K562 (cell line): ENCODE measurements around the gene PLEKHN1. TPM values are rescaled to one million over a fixed set of nuclear protein-coding genes. Genes with fewer than 3 reads are reported as not detected.

Source experiments
- ATAC-seq: fragments of 200-7000 bp; cut with Tn5 transposase; 3 replicates; pipeline ENCODE4 v1.9.1; 2020; ENCODE audit warnings: moderate library complexity
- BruUV-seq: library from RNA; stranded (reverse); fragments of 400-500 nt; replicated peaks from 2 replicates; lab custom pipeline; 2021; lab: Mats Ljungman, UMichigan
- CTCF ChIA-PET: fragments of 300-600 bp; formaldehyde crosslinking; extraction: SDS; loops from one replicate; lab custom pipeline; 2021; ENCODE audit warnings: low intra/inter-chr PET ratio; lab: Yijun Ruan, JAX
- POLR2A ChIA-PET: fragments of 300-600, 350-650 bp; sonication (Branson Sonifier 250); formaldehyde crosslinking; extraction: SDS; loops from one replicate; lab custom pipeline; 2021; ENCODE audit warnings: antibody characterized with exemption, inconsistent platforms; lab: Yijun Ruan, JAX
- DNase-seq, 4 experiments: peaks; one replicate each; pipeline versions ENCODE4 v3.0.0 to v3.0.0-alpha.2; 2011 to 2018; ENCODE audit warnings: low spot score in 3 of 4, mixed read lengths in 3 of 4; ENCODE audit errors: extremely low read depth in 1 of 4
- FAIRE-seq: peaks from 2 replicates; lab custom pipeline; 2011; peaks lifted over from hg19 to GRCh38; lab: Jason Lieb, UNC
- H2AFZ ChIP-seq: 2 replicates; pipeline ENCODE4 v1.6.0; 2011; ENCODE audit warnings: low read depth, low read length, control low read depth, inconsistent platforms
- H3K27ac ChIP-seq: fragments of 200-600 bp; 3 replicates; pipeline ENCODE4 v1.8.0; 2011; ENCODE audit warnings: low read depth, mild to moderate bottlenecking, control low read depth, inconsistent platforms, low read length, moderate library complexity, mixed read lengths; ENCODE audit errors: extremely low read depth
- H3K27me3 ChIP-seq, 2 experiments: fragments of 300-600 bp in 1 of 2; 2 replicates in 1 of 2; 3 replicates in 1 of 2; pipeline versions ENCODE4 v1.6.0 to v1.8.0; 2011; ENCODE audit warnings: inconsistent platforms in 2 of 2, low read length in 2 of 2, mild to moderate bottlenecking in 1 of 2, mixed read lengths in 1 of 2, moderate library complexity in 1 of 2; ENCODE audit not compliant: control insufficient read depth in 2 of 2, insufficient read depth in 2 of 2
- H3K36me3 ChIP-seq: fragments of 300-600 bp; 3 replicates; pipeline ENCODE4 v1.8.0; 2011; ENCODE audit warnings: mild to moderate bottlenecking, low read length, inconsistent platforms; ENCODE audit not compliant: control insufficient read depth, insufficient read depth
- H3K4me1 ChIP-seq, 2 experiments: fragments of 200-600 bp in 1 of 2; replicated peaks in 1 of 2; 2 replicates in 1 of 2; 3 replicates in 1 of 2; pipeline versions ENCODE4 v1.5.1 to v1.8.0; 2011; ENCODE audit warnings: inconsistent platforms in 2 of 2, low read length in 2 of 2, mild to moderate bottlenecking in 1 of 2, mixed read lengths in 1 of 2, moderate library complexity in 1 of 2; ENCODE audit not compliant: control insufficient read depth in 2 of 2, insufficient read depth in 2 of 2
- H3K4me2 ChIP-seq: 2 replicates; pipeline ENCODE4 v1.6.1; 2011; ENCODE audit warnings: low read length, control low read depth, inconsistent platforms, mixed read lengths; ENCODE audit not compliant: insufficient read depth
- H3K4me3 ChIP-seq: fragments of 200-600 bp; sonication (generic), shearing (Covaris generic); 2 replicates; pipeline ENCODE4 v1.5.1; 2016; ENCODE audit warnings: control low read depth, inconsistent platforms
- H3K79me2 ChIP-seq: fragments of 200-600 bp; 3 replicates; pipeline ENCODE4 v1.8.0; 2011; ENCODE audit warnings: low read length, inconsistent platforms; ENCODE audit not compliant: control insufficient read depth, insufficient read depth
- H3K9ac ChIP-seq, 2 experiments: 2 replicates each; pipeline versions ENCODE4 v1.6.0 to v1.6.1; 2011; ENCODE audit warnings: low read depth in 2 of 2, low read length in 2 of 2, control low read depth in 1 of 2, inconsistent platforms in 1 of 2, mild to moderate bottlenecking in 1 of 2, mixed read lengths in 1 of 2; ENCODE audit not compliant: insufficient read depth in 1 of 2
- H3K9me1 ChIP-seq: one replicate; pipeline ENCODE4 v1.6.0; 2011; ENCODE audit warnings: inconsistent platforms, mild to moderate bottlenecking, low read length, moderate library complexity; ENCODE audit not compliant: control insufficient read depth, insufficient read depth
- H3K9me3 ChIP-seq: replicated peaks from 2 replicates; pipeline ENCODE4 v1.5.1; 2011; ENCODE audit warnings: low read depth, low read length, inconsistent platforms; ENCODE audit not compliant: control insufficient read depth, insufficient read depth
- H4K20me1 ChIP-seq: replicated peaks from 2 replicates; pipeline ENCODE4 v1.6.1; 2011; ENCODE audit warnings: low read length, inconsistent platforms, mixed read lengths; ENCODE audit not compliant: control insufficient read depth, insufficient read depth
- BRF2 ChIP-seq: IDR thresholded peaks from 3 replicates; pipeline ENCODE4 v1.6.1; 2011; ENCODE audit warnings: borderline replicate concordance, mild to moderate bottlenecking; ENCODE audit not compliant: insufficient read length, insufficient read depth
- DEAF1 ChIP-seq: fragments of 450-650 bp; formaldehyde crosslinking; IDR thresholded peaks from 2 replicates; pipeline ENCODE4 v1.4.0; 2020; ENCODE audit warnings: mild to moderate bottlenecking, moderate library complexity
- E2F6 ChIP-seq, 2 experiments: IDR thresholded peaks; 2 replicates each; pipeline ENCODE4 v1.6.1; 2011; ENCODE audit warnings: borderline replicate concordance in 1 of 2, control low read depth in 1 of 2, low read depth in 1 of 2, low read length in 1 of 2, mild to moderate bottlenecking in 1 of 2, mixed read lengths in 1 of 2, moderate library complexity in 1 of 2; ENCODE audit not compliant: insufficient read depth in 1 of 2, insufficient read length in 1 of 2, poor library complexity in 1 of 2, severe bottlenecking in 1 of 2; ENCODE audit errors: extremely low read depth in 1 of 2
- HMGN3 ChIP-seq: IDR thresholded peaks from 2 replicates; pipeline ENCODE4 v1.6.1; 2011; ENCODE audit warnings: borderline replicate concordance, low read depth, mild to moderate bottlenecking, mixed read lengths, low read length; ENCODE audit not compliant: insufficient read length; ENCODE audit errors: extremely low read depth
- RAD21 ChIP-seq, 2 experiments: fragments of 250-450 bp in 1 of 2; fragments of 450-650 bp in 1 of 2; sonication (Bioruptor Pico) in 1 of 2; formaldehyde crosslinking in 1 of 2; IDR thresholded peaks in 1 of 2; conservative IDR thresholded peaks in 1 of 2; 2 replicates each; pipeline versions ENCODE4 v1.4.0 to v1.8.0; 2020 to 2022; ENCODE audit warnings: mild to moderate bottlenecking in 2 of 2, moderate library complexity in 1 of 2
- RBBP5 ChIP-seq: fragments of 200-600 bp; sonication (generic); IDR thresholded peaks from 2 replicates; pipeline ENCODE4 v1.6.1; 2012; ENCODE audit warnings: borderline replicate concordance, mild to moderate bottlenecking, low read length, control low read depth, inconsistent platforms; ENCODE audit not compliant: insufficient read depth, poor library complexity, severe bottlenecking
- RBFOX2 ChIP-seq: fragments of 200-400 bp; formaldehyde crosslinking; IDR thresholded peaks from 2 replicates; pipeline ENCODE4 v1.6.1; 2017; ENCODE audit warnings: low read depth, mild to moderate bottlenecking, low read length, moderate library complexity
- TAF1 ChIP-seq: IDR thresholded peaks from 2 replicates; pipeline ENCODE4 v1.6.1; 2011; ENCODE audit warnings: mild to moderate bottlenecking, low read length, moderate library complexity; ENCODE audit not compliant: insufficient read depth, control insufficient read depth, severe bottlenecking; ENCODE audit errors: extremely low read depth
- TCF7 ChIP-seq: sonication (generic); IDR thresholded peaks from 2 replicates; pipeline ENCODE4 v1.6.1; 2016; ENCODE audit warnings: antibody characterized with exemption, borderline replicate concordance
- TEAD4 ChIP-seq, 2 experiments: sonication (generic) in 1 of 2; formaldehyde crosslinking in 1 of 2; IDR thresholded peaks; 2 replicates each; pipeline versions ENCODE4 v1.6.1 to v1.8.0; 2012 to 2022; ENCODE audit warnings: borderline replicate concordance in 1 of 2, inconsistent platforms in 1 of 2, low read length in 1 of 2, mild to moderate bottlenecking in 1 of 2, missing genetic modification reagents in 1 of 2
- ZNF280B ChIP-seq: fragments of 250-450 bp; sonication (Bioruptor Pico); IDR thresholded peaks from 2 replicates; pipeline ENCODE4 v1.5.1; 2021; ENCODE audit warnings: mild to moderate bottlenecking
- WGBS: fragments of 100-300 bp; shearing (Covaris generic); methylation state at CpG from one replicate; pipeline ENCODE4 v1.1.6; 2016; ENCODE audit warnings: low coverage, mixed read lengths; ENCODE audit not compliant: insufficient coverage; ENCODE audit errors: missing lambda C conversion rate; 5-methylcytosine and 5-hydroxymethylcytosine counted together
- in situ Hi-C: fragments of 300-500 bp; cut with MboI; formaldehyde crosslinking; loops from 4 replicates; pipeline ENCODE4 v1.15.0; 2018; ENCODE audit warnings: inconsistent platforms, mixed read lengths
- intact Hi-C: fragments of 100-400 bp; cut with micrococcal nuclease; formaldehyde crosslinking; loops from 2 replicates; pipeline ENCODE4 v1.14.2; 2022
- polyA plus RNA-seq, 8 experiments: library from polyadenylated mRNA; depleted of rRNA in 4 of 8; stranded (reverse) in 5 of 8; unstranded in 3 of 8; fragments of >200 nt; fragmentation: Nextera tagmentation in 2 of 8; fragmentation: Illumina TruSeq in 1 of 8; extraction: Ambion mirVana in 2 of 8; extraction: Trizol in 1 of 8; gene quantifications; 2 replicates each; pipeline versions ENCODE4 v1.2.1 to v1.2.3, GENCODE V29; 2011 to 2014; ENCODE audit warnings: inconsistent platforms in 1 of 8, missing spikeins in 1 of 8
- total RNA-seq, 7 experiments: library from RNA; depleted of rRNA in 6 of 7; stranded (reverse); fragments of >200 nt in 6 of 7; fragmentation: Illumina TruSeq in 2 of 7; extraction: Trizol in 2 of 7; gene quantifications; 2 replicates each; pipeline versions ENCODE4 v1.2.1 to v1.2.3, GENCODE V29; 2011 to 2021; ENCODE audit warnings: low replicate concordance in 1 of 7

PLEKHN1 gene
- total and polyA plus RNA-seq, 9 of the 15 experiments (the other 6 are each of a cell fraction or from before 2014, with no cell fraction given): 0.07 to 1.5 (median 0.13) TPM; not detected in 2

GRCh38 chr1:998995-999724 lies 32.9 kb downstream of the PLEKHN1 start:
- Histone ChIP-seq H3K79me2 (peaks cover 16% of the 10 kb centered on the region; the same call in 2 of the 3 replicates), H3K4me1 (peaks cover 17 to 82% of the 10 kb centered on the region in 2 experiments), H3K9ac (peak overlapping the region; percentile 86 to 99), H3K27me3 (peaks cover 0 to 8% of the 10 kb centered on the region in 2 experiments; a peak in 1 of 5 replicates), H3K27ac (peak overlapping the region; percentile 95), H3K9me1 (no peaks in the 10 kb centered on the region), H3K4me2 (peak overlapping the region; percentile 77), H3K4me3 (peak overlapping the region; percentile 52), H4K20me1 (peaks cover 13% of the 10 kb centered on the region; the same call in 1 of the 2 replicates), H2AFZ (peak overlapping the region; percentile 66; the same call in 1 of the 2 replicates), H3K9me3 (no peaks in the 10 kb centered on the region), H3K36me3 (no peaks in the 10 kb centered on the region)
- CTCF ChIA-PET: no interaction called here
- intact Hi-C loops: no loop called here
- FAIRE-seq (peak; percentile 51), DNase-seq (peak; percentile 61 to 70 (median 66)), ATAC-seq (peak; percentile 4; the same call in 2 of the 3 replicates)
- in situ Hi-C loops: no loop called here
- under 1% methylated on average over 80 of the region's 86 CpGs for WGBS
- TSS peak; percentile 76 for BruUV-seq
- POLR2A ChIA-PET: interaction anchor here (1.5 kb wide), 1 partner anchor 18 kb away, joined by 3 read pairs; no protein-coding TSS in a partner anchor
- peak; percentile 5; the same call in 1 of the 2 replicates for TF ChIP-seq TEAD4 (IDR thresholded peaks at IDR 0.05; ENCODE audit: low read length)
- TF ChIP-seq TEAD4 (CRISPR knock-in tag; IDR thresholded peaks at IDR 0.05; ENCODE audit: borderline replicate concordance): no peak
- TF ChIP-seq HMGN3: peak; percentile 31
- TF ChIP-seq E2F6 (IDR thresholded peaks at IDR 0.05; ENCODE audit: borderline replicate concordance in 1 of 2, extremely low read depth in 1 of 2, insufficient read depth in 1 of 2, insufficient read length in 1 of 2, low read depth in 1 of 2, low read length in 1 of 2, poor library complexity in 1 of 2, severe bottlenecking in 1 of 2): peak; percentile 79 to 95
- peak in 1 of 2 experiments; percentile 39; a peak in 1 of 4 replicates for TF ChIP-seq RAD21 (CRISPR knock-in tag; conservative IDR thresholded peaks at IDR 0.05 in 1 of 2, IDR thresholded peaks at IDR 0.05 in 1 of 2)
- no peak for TF ChIP-seq DEAF1 (CRISPR knock-in tag)
- no peak for TF ChIP-seq BRF2
- peak; percentile 24 for TF ChIP-seq TAF1
- peak; percentile 64 for TF ChIP-seq RBBP5
- no peak for TF ChIP-seq TCF7
- no peak for TF ChIP-seq ZNF280B (CRISPR knock-in tag)
- TF ChIP-seq RBFOX2: peak; percentile 34; the same call in 1 of the 2 replicates
